T follicular helper cell (primary cell): Measurements from ENCODE around the gene ZNRD2.

Experiments used
- DNase-seq: peaks from one replicate; pipeline ENCODE4 v3.0.0-alpha.2; 2020; ENCODE audit warnings: low read depth

The ZNRD2 gene

GRCh38 chr11:65573391-65574079 is 3.3 kb downstream of the ZNRD2 start:
- no peak for DNase-seq

- peak; percentile 70 for DNase-seq
Measured at GRCh38 chr11:65574109-65574810, 4.0 kb downstream of the ZNRD2 start.

- DNase-seq = no peak
Measured at GRCh38 chr11:65574811-65575567, 4.7 kb downstream of the ZNRD2 start.

- peak; percentile 75 for DNase-seq
Measured at GRCh38 chr11:65575568-65576231, 5.4 kb downstream of the ZNRD2 start, which contains the start of gene EHBP1L1. Gene EHBP1L1, plus strand, starts transcription at chr11:65576053. Its CDS starts 250 bp downstream, at chr11:65576303.

- DNase-seq = no peak
Measured at GRCh38 chr11:65576232-65576866, 6.1 kb downstream of the ZNRD2 start.

- no peak for DNase-seq
Measured at GRCh38 chr11:65576867-65577755, 6.8 kb downstream of the ZNRD2 start.

GRCh38 chr11:65577756-65578109 is 7.5 kb downstream of the ZNRD2 start:
- DNase-seq = no peak

DNA sequence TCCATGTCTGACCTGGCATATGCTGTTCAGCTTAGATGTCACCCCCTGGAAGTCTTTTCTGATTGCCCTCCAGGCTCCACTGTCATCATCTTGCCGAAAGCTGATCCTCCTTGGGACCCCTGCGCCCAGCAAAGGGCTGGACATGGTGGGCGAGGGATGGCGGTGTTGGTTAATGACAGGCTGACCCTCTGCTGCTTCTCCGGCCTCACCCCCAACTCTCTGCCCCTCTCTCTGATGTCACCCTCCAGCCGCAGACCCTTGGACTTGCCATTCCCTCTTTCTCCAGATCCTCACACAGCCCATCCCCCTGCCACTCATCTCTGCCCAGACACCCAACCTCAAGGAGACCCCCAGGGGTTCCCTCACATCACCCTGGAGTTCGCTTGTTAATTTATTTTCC is 7.9 kb downstream of the ZNRD2 start:
- no peak for DNase-seq

GRCh38 chr11:65578667-65579066 is 8.4 kb downstream of the ZNRD2 start:
- DNase-seq = no peak

- DNase-seq = no peak
Measured at GRCh38 chr11:65579291-65579690, 9.0 kb downstream of the ZNRD2 start.

- no peak for DNase-seq
Measured at GRCh38 chr11:65580031-65580692, 9.9 kb downstream of the ZNRD2 start.

- no peak for DNase-seq
Measured at GRCh38 chr11:65580756-65581155, 10.5 kb downstream of the ZNRD2 start.

- DNase-seq = no peak
Measured at GRCh38 chr11:65581928-65582327, 11.7 kb downstream of the ZNRD2 start.

DNA sequence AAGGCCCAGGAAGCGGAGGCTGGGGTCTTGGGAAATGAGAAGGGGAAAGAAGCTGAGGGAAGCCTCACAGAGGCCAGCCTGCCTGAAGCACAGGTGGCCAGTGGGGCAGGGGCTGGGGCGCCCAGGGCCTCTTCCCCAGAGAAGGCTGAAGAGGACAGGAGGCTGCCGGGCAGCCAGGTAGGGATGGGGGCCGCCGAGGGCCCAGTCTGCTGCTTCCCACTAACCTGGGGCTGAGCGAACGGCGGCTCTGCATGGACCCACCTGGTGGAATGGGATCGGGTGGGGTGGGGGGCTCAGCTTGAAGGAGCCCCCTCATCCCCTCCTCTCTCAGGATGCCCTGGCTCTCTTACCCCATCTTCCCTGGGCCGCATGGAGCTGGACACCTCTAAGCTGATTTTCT is 13.3 kb downstream of the ZNRD2 start:
- DNase-seq = no peak

DNA sequence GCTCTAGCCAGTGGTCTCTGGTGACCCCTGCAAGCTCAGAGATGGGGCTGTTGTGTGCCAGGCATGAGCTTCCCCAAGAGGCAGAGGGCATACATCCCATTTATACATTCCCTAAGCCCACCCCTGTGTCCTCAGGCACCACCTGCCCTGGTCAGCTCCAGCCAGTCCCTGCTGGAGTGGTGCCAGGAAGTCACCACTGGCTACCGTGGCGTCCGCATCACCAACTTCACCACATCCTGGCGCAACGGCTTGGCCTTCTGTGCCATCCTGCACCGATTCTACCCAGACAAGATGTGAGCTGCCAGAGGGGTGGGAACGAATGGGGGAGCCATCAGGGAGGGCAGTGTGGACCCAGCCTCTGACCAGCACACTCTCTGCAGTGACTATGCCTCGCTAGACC is 13.8 kb downstream of the ZNRD2 start:
- no peak for DNase-seq

DNA sequence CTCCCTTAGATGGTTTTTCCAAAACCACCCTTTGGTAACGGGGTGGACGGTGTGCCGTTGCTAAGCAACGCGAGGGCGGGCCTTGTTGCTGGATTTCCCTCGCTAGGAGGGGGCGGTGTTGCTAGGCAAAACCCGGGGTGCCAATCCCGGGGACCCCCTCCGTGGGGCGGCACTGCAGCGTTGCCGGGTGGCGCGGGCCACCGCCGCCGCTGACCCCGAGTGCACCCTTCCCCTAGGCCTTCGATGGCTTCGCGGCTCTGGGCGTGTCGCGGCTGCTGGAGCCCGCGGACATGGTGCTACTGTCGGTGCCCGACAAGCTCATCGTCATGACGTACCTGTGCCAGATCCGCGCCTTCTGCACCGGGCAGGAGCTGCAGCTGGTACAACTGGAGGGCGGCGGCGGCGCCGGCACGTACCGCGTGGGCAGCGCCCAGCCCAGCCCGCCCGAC is 14.5 kb downstream of the ZNRD2 start:
- DNase-seq = no peak

DNA sequence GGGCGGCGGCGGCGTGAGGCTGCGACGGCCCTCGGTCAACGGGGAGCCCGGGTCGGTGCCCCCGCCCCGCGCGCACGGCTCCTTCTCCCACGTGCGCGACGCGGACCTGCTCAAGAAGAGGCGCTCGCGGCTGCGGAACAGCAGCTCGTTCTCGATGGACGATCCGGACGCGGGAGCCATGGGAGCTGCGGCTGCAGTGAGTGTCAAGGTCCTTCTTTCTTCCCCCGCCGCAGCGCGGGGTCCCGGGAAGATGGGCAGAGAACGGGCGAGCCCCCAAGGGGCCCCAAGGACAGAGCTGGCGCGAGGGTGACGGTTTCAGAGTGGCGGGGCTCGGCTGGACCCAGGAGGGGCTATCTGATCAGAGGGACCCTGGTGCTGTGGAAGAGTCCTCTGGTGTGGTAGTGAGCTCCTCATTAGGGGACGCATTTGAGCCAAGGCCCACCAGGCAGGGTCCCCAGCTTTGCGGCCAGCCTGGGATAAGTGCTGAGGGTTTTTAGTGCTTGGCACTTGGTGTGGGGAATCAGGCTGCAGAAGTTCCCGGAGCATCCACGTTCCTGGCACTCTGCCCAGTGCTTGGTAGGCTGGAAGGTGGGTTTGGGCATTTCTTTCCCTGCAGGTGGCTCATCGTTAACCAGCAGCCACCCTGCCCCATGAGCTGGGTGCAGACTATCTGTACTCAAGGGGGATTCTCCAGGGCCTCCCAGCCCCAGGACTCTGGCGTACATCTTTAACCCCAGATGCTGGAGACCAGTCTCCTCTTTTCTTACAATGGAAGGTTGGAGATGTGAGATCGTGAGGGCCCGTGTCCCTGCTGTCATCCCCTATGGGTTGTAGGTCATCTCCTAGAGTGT is 15.3 kb downstream of the ZNRD2 start:
- DNase-seq = no peak

- DNase-seq = no peak
Measured at GRCh38 chr11:65586247-65586630, 16.0 kb downstream of the ZNRD2 start.

DNA sequence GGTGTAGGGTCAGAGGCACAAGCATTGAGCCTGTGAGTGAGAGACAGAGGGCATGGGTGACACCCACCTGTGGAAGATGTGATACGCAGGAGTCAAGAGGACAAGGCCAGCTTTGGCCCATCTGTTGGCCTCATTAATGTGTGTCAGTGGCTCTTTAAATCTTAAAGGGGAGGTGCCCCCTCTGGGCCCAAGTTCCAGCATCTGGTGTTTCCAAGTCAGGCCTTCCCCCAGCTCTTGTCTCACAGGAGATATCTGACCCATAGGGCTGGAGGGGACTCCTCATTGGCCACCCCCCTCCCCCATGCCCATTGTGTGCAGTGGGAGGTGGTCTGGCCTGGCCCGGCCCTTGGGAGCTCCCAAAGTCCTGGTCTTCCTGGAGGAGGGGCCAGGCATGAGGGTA is 16.4 kb downstream of the ZNRD2 start:
- DNase-seq = no peak
